HG02943 (cell line): ENCODE results near the gene CAPZA1.
A peak's percentile ranks its signal among the peaks of the same experiment; 100 is the strongest.
"Not testable (repeated sequence)": the region's sequence is repeated elsewhere in the genome, so short reads cannot be mapped to it uniquely, and the experiment has no call there.

Experiments
- ATAC-seq: cut with Tn5 transposase; IDR thresholded peaks from one replicate; pipeline ENCODE4 v1.9.1; 2021; ENCODE audit warnings: mild to moderate bottlenecking, low read depth, moderate library complexity; ENCODE audit not compliant: unreplicated experiment

Gene CAPZA1

DNA sequence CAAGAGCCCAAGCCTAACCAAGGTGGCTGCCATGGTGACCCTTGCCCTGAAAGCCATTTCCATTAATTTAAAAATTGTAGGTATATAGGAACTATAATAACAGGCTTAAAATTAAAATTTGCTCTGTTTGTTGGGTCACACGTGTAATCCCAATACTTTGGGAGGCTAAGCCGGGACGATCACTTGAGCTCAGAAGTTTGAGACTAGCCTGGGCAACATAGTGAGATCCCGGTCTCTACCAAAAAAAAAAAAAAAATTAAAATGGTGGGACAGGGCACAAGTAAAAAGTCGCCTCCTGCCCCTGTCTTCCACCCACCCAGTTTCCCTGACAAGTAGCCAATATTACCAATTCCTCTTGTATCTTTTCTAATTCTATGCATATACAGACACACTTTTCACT lies 6.6 kb downstream of the CAPZA1 start:
- ATAC-seq = no peak

DNA sequence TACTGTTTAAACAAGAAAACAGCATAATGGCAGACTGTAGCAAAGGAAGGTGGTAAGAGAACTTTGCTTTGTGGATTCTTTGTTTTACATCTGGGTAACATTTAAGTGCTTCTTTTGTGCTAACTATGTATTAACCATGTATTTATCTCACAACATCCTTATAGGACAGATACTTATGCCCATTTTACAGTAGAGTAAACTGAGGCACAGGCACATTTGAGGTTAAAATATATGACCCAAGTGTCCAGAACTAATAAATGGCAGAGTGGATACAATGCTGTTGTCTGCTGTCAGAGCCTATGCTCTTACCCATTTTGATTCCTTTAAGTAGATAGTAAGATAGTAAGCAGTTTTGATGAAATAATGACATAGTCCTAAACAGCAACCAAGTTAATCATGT lies 7.3 kb downstream of the CAPZA1 start:
- ATAC-seq = no peak

DNA sequence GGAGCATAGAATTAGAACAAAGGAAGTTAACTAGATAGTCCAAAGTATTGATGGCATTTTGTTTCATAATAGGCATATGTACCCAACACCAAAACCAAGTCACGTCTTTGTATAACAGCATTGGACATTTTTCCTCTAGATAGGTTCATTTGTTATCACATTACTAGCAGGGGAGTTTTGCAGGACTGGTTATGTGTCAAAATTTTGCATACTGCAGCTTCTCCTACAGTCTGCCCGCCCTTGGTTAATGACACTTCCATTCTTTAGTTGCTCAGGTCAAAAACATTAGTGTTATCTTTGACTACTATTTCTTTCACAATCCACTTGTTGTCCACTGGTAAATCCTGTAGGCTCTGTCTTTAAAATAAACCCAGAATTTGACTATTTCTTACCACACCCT lies 8.9 kb downstream of the CAPZA1 start:
- ATAC-seq = no peak

DNA sequence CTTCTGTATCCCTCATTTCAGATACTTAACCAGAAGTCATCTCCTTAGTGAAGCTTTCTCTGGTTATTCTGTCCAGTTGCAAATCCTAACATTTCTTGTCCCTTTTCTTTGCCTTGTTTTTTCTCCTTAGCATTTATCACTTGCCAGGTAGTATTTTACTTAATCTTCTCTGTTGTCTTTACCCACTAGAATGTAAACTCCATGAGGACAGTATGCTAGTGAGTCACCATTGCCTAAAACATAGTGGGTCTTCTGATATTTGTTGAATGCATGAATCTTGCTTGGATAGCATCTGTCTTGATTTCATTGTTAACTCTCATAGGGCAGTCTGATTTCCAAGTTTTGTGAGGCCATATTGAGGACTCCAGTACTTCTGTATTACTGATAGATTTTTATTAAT lies 9.6 kb downstream of the CAPZA1 start:
- no peak for ATAC-seq

DNA sequence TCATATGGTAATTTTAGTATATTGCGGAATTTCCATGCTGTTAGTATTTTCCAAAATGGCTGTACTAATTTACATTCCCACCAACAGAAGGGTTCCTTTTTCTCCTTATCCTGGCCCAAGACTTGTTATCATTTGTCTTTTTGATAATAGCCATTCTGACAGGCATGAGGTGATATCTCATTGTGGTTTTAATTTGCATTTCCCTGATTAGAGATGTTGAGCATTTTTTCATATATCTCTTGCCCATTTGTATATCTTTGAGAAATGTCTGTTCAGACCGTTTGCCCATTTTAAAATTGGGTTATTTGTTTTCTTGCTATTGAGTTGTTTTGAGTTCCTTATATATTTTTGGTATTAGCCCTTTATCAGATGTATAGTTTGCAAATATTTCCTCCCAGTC lies 14.0 kb downstream of the CAPZA1 start:
- no peak for ATAC-seq

DNA sequence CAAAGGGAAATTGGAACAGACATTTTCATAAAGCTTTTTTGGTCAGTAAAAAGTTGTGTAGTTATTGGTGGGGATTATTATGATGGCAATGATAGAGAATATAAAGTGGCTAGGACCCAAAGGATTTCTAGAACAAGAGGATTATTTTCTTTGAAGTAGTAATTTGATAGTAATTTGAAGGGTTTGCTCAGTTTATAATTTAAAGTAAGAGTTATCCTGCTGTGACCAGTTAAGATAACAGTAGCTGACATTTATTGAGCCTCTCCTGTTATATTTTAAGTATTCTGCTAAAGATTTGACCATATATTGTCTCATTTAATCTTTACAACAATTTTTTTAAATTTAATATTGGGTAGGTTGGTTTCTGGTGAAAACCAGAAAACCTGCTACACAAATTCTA lies 14.7 kb downstream of the CAPZA1 start:
- ATAC-seq = no peak

DNA sequence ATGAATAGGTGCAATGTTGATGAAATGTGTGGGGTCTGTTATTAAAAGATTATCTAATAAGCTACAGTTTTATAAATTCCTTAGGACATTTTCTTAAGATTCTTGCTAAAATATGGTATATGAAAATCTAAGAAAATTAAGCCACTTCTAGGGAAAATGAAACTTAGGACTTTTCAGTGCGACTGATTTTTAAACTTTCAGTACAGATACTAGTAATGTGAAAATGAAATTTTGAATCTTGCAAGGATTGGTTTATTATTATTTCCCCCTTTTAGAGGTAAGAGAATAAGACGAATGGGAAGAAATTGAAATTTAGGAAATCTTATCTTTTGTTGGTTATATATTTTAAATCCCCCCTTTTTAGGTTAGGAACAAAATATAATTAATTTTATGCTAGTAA lies 16.4 kb downstream of the CAPZA1 start:
- ATAC-seq = no peak

DNA sequence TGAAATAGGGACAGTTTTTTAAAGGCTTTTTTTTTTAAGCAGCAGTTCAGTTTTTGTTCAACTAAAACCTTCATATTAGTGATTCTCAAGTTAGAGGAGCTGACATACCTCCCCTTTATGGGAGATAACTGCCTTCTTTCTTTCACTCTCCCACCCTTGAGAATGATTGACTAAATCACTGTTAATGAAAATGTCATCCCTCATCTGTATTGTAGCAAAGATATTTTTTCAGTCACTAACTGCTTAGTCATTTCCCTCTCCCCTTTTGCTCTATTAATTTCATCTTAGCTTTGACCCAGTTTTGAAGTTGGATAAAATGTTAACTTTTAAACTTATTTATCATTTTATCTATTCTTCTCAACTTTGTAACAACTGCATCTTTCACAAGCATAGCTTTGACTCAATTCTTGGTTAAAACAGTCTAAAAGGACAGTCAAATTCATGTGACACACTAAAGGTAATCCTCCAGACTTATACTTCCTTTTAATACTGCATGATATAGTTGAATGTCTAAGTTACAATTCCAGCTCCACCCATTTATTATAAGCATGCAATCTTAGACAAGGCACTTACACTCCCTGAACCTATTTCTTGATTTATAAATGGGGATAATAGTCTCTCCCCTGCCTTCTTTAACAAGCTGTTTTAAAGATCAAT lies 17.1 kb downstream of the CAPZA1 start:
- no peak for ATAC-seq

DNA sequence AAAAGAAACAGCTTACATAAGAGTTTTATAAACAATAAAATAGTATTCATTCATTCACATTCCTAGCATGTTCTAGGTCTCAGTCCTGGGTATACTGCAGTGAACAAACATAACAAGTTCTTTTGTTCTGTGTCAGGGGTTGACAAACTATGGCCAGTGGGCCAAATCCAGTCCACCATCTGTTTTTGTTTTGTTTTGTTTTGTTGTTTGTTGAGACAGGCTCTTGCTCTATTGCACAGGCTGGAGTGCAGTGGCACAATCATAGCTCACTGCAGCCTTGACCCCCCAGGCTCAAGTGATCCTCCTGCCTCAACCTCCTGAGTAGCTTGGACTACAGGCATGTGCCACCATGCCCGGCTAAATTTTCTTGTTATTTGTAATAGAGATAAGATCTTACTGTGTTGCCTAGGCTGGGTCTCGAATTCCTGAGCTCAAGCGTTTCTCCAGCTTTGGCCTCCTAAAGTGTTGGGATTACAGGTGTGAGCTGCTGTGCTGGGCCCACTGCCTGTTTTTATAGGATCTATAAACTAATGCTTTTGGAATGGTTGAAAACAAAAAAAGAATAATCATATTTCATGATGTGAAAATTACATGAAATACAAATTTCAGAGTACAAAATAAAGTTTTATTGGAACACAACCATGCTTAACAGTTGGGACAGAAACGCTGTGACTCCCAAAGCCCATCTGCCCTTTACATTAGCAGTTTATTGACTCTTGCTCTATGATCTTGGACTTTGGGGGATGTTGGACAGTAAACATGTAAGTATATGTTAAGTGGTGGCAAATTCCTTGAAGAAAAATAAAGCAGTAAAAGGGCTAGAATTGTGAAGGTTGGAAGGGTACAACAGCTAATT lies 17.9 kb downstream of the CAPZA1 start:
- ATAC-seq = no peak

DNA sequence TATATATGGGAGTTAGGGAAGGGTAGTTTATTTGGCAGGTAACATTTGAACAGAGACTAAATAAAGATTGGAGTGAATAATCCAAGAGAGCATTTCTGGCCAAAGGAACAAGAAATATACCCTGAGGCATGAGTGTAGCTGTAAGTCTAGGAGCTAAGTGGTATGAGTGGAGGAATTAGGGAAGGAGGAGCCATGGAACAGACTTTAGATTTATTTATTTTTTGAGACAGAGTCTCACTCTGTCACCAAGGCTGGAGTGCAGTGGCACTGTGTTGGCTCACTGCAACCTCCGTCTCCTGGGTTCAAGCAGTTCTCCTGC lies 18.4 kb downstream of the CAPZA1 start:
- no peak for ATAC-seq

DNA sequence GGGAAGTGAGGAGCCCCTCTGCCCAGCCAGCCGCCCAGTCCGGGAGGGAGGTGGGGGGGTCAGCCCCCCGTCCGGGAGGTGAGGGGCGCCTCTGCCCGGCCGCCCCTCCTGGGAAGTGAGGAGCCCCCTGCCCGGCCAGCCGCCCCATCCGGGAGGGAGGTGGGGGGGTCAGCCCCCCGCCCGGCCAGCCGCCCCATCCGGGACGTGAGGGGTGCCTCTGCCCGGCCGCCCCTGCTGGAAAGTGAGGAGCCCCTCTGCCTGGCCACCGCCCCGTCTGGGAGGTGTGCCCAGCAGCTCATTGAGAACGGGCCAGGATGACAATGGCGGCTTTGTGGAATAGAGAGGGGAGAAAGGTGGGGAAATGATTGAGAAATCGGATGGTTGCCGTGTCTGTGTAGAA lies 20.8 kb downstream of the CAPZA1 start:
- not testable (repeated sequence) for ATAC-seq

DNA sequence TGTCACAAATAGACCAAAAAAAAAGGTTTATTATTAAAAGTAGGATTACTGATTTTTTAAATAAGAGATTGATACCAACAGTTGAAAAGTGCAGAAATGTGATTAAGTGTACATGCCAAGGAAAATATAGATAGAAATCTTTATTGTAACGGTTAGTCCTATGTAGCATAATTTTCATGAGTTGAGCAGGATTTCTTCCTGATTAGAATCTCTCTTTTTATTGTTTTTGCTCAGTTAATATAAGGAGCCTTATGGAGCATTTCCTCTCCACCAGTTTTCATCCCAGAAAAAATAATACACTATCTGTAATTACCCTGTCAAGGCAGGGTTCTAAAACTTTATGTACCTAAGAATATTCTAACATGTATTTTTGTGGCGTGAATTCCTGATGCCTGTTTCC lies 23.4 kb downstream of the CAPZA1 start:
- ATAC-seq = no peak

DNA sequence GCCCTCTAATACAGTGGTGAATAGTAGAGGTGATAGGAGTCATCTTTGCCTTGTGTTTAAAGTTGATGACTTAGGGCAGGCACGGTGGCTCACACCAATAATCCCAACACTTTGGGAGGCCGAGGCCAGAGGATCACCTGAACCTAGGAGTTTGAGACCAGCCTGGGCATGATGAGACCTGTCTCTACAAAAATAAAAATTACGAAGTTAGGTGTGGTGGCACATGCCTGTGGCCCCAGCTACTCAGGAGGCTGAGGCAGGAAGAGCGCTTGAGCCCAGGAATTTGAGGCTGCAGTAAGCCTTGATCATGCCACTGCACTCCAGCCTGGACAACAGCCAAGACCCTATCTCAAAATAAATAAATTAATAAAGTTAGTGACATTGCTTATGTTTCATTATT lies 26.6 kb downstream of the CAPZA1 start:
- no peak for ATAC-seq

DNA sequence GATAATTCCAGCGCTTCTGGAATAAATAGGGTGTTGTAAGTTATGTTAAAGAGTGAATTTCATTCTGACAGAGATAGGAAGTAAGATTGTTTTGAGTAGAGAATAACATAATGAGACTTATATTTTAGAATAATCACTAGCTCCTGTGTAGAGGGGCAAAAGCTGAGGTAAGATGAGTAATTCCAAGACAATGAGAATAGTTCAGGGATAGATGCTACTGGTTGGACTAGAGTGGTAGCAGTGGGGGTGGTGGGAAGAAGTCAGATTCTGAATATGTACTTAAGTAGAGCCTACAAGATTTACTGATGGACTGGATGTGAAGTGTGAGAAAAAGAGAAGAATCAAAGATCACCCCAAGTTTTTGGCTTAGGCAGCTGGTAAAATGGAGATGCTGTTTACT lies 31.6 kb downstream of the CAPZA1 start:
- no peak for ATAC-seq

DNA sequence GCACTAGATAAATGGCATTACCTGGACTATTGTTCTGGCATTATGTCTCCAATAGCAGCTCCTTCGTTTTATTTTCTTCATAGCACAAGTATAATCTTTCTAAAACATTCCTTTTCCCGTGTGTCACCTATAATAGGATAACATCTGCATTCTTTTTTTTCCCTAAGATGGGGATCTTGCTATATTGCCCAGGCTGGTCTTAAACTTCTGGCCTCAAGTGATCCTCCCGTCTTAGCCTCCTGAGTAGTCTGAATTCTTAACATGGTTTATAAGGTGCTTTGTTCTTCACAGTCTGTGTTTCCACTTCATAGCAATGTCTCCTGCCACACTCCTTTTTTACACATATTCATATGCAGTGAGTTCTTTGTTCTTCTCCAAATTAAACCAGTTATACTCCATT lies 46.2 kb downstream of the CAPZA1 start:
- no peak for ATAC-seq

DNA sequence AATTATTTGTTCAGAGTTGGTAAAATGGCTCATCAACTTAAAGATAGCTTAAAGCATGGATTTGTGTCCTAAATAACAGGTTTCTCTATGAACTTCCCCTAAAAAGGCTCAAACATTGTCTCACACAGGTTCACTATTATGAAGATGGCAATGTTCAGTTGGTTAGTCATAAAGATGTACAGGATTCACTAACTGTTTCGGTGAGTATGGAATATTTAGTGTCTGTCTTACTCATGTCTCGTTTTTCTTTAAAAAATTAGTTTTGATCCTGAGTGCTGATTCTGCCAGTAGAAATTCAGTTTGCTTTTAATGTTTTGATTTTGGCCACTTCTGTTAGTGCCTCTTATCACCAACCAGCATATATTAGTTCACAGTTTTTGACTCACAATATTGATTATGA lies 47.3 kb downstream of the CAPZA1 start:
- ATAC-seq = no peak

DNA sequence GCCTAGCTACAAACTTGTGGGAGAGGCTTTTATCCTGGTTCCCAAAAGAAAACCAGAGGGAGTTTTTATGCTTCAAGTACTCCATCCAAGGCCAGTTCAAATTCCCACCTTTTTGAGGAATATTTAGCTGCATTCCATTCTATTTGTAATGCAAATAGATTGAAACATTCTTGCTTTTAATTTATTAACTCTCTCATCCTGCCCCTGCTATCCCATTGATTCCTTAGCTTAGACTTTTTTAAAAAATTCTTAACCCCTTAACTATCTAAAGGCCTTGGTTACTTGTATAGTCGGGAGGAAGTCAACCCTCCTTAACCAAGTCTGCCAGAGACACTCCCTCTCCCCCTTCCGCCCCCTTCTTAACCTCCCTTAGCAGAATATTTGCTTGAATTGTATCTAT lies 52.4 kb downstream of the CAPZA1 start:
- ATAC-seq = no peak

DNA sequence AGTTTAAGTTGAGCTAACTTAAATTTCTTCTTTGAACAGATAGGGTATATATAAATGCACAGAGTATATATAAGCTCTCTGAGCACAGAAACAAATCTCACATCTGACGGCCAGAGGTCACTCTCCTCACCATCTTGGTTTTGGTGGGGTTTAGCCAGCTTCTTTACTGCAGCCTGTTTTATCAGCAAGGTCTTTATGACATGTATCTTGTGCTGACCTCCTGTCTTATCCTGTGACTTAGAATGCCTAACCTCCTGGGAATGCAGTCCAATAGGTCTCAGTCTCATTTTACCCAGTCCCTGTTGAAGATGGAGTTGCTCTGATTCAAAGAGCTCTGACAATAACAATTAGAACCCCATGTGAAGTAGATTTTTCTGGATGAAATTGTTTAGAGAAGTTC lies 53.2 kb downstream of the CAPZA1 start:
- no peak for ATAC-seq

DNA sequence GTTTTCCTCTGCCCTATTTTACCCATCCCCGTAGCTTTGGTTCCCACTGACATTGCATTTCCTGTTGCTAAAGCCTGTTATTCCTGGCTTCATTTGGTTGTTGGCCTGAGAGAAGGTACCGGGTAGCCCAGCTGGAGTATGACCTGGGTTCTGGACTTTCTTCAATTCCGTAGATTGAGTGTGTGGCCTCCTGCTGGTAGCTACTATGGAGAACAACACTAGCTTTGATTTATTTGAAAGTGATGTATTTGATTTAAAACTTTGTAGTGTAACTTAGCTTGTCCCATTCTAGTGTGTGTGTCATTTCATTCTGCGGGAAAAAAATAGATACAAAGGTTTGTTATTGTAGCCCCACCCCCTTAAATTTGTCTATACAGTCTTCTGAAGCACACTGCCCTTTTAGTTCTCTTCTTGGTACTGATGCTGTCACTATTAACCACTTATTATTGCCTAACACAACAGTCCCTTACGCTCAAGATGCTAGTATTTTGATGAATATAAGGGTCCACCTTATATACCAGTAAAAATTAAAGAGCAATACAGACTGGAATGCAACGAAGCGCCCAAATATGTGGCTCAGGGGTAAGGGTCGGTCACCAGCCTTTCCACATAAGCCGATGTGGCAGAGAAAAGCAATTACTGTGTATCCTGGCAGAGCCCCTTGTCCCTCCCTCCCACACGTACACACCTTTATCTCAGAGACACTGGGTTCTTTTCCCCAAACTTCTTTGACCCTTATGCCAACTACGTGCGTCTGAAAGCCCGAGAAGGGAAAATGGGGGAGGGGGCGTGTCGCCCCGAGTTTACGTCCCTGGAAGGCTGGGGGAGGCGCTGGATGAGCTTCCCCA lies 54.2 kb downstream of the CAPZA1 start:
- no peak for ATAC-seq

DNA sequence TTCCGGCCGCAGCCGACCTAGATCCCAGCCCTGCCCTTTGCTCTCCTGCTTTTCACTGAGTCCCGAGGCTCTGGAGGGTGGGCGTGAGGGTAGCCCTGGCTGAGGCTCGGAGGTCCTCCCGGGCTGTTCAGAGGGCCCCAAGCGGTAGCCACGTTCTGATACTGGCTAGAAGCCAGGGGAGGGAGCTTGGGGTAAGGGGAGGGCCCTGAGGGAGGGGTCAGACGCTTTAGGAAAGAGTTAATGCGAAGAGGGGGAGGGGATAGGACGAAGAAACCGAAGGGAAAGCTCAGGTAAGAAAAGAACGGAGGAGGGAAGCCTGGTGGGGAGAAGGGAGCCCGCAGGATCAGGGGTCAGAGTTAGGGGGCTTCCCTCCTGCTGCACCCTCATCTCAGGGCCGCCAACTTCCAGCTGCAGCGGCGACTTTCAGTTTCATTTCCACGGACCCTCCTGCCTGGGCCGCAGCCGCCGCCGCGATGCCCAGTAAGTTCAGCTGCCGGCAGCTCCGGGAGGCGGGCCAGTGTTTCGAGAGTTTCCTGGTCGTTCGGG lies 54.9 kb downstream of the CAPZA1 start, which contains the start of gene MOV10:
Gene MOV10 (plus strand): TSS at position 220 of the 546 bp plus-strand sequence. CDS start 254 bp downstream, at position 474.
- peak; percentile 62 for ATAC-seq
